ENCODE data around the gene PIGM. TPM values are rescaled to one million over a fixed set of nuclear protein-coding genes. Genes with fewer than 3 reads are reported as not detected.

PIGM gene
- total and polyA plus RNA-seq, 5 donors = 2.7 to 4.6 (median 4.2) TPM

DNA sequence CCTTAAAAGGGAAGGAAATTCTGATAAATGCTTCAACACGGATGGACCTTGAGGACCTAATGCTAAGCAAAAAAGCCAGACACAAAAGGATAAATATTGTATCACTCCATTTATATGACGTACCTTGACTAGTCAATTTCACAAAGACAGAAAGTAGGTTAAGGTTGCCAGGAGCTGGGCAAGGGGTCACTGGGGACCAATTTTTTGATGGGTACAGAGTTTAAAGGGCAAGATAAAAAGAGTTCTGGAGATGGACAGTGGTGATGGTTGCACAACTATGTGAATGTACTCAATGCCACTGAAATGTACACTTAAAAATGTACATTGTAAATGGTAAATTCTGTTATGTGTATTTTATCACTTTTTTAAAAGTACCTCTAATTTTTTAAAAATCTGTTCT lies 45.7 kb downstream of the PIGM start:
- no peak for ATAC-seq
- Histone ChIP-seq H3K27me3 (ENCODE audit: control insufficient read depth, insufficient read depth) (no peaks in the 10 kb centered on the region), H3K4me3 (ENCODE audit: low read length) (no peak overlapping the region), H3K4me1 (ENCODE audit: control insufficient read depth, insufficient read depth, low read length) (no peaks in the 10 kb centered on the region), H3K9me3 (ENCODE audit: control insufficient read depth, low read length) (no peaks in the 10 kb centered on the region), H3K27ac (ENCODE audit: low read length) (no peak overlapping the region)
- no peak for DNase-seq
- intact Hi-C loops (cut with DNase I) = no loop called here
- 75% methylated on average over 2 of the region's 2 CpGs for WGBS

DNA sequence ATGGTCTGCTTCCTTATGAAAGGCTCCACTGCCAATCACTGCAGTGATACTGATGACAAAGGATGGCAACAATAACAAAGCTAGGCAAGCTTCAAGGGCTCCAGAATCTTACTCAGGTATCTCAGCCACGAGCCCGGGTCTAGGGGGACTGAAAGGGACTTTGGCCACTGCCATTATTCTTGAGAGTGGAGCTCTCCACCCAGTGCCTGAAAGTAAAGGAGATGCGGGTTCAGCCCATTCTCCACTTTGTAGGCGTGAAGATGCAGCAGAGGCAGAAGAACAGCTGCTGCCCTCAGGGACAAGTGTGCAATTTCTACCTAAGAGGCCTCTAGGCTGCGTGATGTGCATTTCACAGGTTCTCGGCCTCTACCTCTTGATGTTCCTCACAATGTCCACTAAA lies 46.3 kb downstream of the PIGM start:
- Histone ChIP-seq H3K4me1 (ENCODE audit: control insufficient read depth, insufficient read depth, low read length) (no peaks in the 10 kb centered on the region), H3K27me3 (ENCODE audit: control insufficient read depth, insufficient read depth) (no peaks in the 10 kb centered on the region), H3K27ac (ENCODE audit: low read length) (no peak overlapping the region), H3K9me3 (ENCODE audit: control insufficient read depth, low read length) (no peaks in the 10 kb centered on the region), H3K4me3 (ENCODE audit: low read length) (no peak overlapping the region)
- ATAC-seq (no peak), DNase-seq (no peak)
- WGBS = 93% methylated on average over 6 of the region's 6 CpGs
- intact Hi-C loops (cut with DNase I) = no loop called here

DNA sequence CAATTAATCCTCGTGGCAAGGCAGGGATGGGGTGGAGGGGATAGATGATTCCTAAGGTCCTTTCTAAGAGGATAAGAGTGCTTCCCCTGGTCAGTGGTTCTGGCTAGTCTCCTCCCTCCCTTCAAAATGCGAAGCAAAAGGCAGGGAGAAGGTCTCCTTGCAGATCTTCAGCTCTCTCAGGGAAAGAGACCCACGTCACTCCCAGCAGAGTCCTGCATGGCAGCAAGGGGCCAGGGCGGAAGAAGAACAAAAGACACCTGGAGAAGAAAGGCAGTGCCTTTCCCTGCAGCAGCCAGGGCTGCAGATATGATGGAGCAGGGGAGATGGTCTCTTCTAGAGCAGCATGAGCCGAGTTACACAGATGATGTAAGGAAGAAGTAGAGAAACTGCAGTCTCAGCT lies 48.1 kb downstream of the PIGM start:
- intact Hi-C loops (cut with DNase I) = no loop called here
- Histone ChIP-seq H3K4me3 (ENCODE audit: low read length) (no peak overlapping the region), H3K9me3 (ENCODE audit: control insufficient read depth, low read length) (no peaks in the 10 kb centered on the region), H3K4me1 (ENCODE audit: control insufficient read depth, insufficient read depth, low read length) (no peaks in the 10 kb centered on the region), H3K27ac (ENCODE audit: low read length) (no peak overlapping the region), H3K27me3 (ENCODE audit: control insufficient read depth, insufficient read depth) (no peaks in the 10 kb centered on the region)
- WGBS = 61% methylated on average over 5 of the region's 5 CpGs
- no peak for DNase-seq
- no peak for ATAC-seq

- DNase-seq = no peak
- WGBS = 47% methylated on average over 6 of the region's 6 CpGs
- Histone ChIP-seq H3K27ac (ENCODE audit: low read length) (no peak overlapping the region), H3K4me1 (ENCODE audit: control insufficient read depth, insufficient read depth, low read length) (no peaks in the 10 kb centered on the region), H3K9me3 (ENCODE audit: control insufficient read depth, low read length) (no peaks in the 10 kb centered on the region), H3K4me3 (ENCODE audit: low read length) (no peak overlapping the region), H3K27me3 (ENCODE audit: control insufficient read depth, insufficient read depth) (no peaks in the 10 kb centered on the region)
- intact Hi-C loops (cut with DNase I) = no loop called here
- ATAC-seq = no peak
These were observed 49.5 kb downstream of the PIGM start for GRCh38 chr1:159982280-159982679.

DNA sequence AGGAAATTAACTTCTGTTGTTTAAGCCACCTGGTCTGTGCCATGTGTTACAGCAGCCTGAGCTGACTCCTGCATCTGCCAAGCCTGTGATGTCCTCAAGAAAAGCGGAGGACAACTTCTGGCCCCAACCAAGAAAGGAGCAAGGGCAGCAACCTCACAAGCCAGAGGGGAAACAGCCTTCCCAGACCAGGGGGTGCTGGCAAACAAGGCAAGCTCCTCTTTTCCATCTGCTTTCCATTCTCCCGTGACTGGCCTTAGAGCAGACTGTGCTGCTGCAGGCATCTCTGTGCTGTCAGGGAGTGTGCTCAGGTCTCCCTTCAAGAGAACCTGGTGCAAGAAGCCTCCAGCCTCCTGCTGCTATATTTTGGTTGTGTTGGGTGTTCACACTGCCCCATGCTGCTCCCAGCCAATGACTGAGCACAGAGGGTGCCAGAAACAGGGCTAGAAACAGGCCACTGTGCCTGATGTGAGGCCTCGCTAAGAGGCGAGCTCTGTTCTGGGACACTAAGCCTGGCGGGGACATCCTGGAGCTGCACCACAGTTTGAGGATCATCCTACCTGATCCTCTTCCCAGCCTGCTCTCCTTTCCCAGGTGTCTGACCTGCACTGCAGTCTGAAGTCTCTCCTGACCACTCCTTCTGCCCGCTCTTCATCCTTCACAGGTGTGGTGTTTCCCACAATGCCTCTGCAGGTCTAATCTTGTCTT lies 50.3 kb downstream of the PIGM start:
- Histone ChIP-seq H3K9me3 (ENCODE audit: control insufficient read depth, low read length) (no peaks in the 10 kb centered on the region), H3K27ac (ENCODE audit: low read length) (no peak overlapping the region), H3K4me1 (ENCODE audit: control insufficient read depth, insufficient read depth, low read length) (no peaks in the 10 kb centered on the region), H3K4me3 (ENCODE audit: low read length) (no peak overlapping the region), H3K27me3 (ENCODE audit: control insufficient read depth, insufficient read depth) (no peaks in the 10 kb centered on the region)
- intact Hi-C loops (cut with DNase I) = no loop called here
- ATAC-seq (no peak), DNase-seq (no peak)
- whole genome bisulfite sequencing = 94% methylated on average over 6 of the region's 6 CpGs

DNA sequence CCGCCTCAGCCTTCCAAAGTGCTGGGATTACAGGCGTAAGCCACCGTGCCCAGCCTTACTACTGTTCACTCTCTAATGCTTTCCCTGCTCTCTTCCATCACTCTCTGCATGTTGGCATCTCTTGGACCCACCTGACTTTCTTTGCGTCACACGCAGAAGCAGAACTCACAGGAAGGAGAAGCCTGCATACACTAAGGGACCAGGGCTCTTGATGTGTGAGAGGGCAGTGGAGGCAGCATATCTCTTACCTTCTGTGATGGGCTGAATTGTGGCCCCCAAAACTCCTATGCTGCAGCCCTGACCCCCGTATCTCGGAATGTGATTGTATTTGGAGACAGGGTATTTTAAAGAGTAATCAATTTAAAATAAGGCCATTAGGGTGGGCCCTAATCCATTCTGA lies 51.0 kb downstream of the PIGM start:
- H3K27ac ChIP-seq (ENCODE audit: low read length) = no peak overlapping the region
- H3K4me1 ChIP-seq (ENCODE audit: control insufficient read depth, insufficient read depth, low read length) = no peaks in the 10 kb centered on the region
- ATAC-seq (no peak), DNase-seq (no peak)
- intact Hi-C loops (cut with DNase I) = no loop called here
- 97% methylated on average over 7 of the region's 7 CpGs for WGBS
- H3K27me3 ChIP-seq (ENCODE audit: control insufficient read depth, insufficient read depth) = no peaks in the 10 kb centered on the region
- no peaks in the 10 kb centered on the region for H3K9me3 ChIP-seq (ENCODE audit: control insufficient read depth, low read length)
- H3K4me3 ChIP-seq (ENCODE audit: low read length) = no peak overlapping the region

- no peak for ATAC-seq
- no peaks in the 10 kb centered on the region for H3K27me3 ChIP-seq (ENCODE audit: control insufficient read depth, insufficient read depth)
- H3K27ac ChIP-seq (ENCODE audit: low read length) = no peak overlapping the region
- no peaks in the 10 kb centered on the region for H3K4me1 ChIP-seq (ENCODE audit: control insufficient read depth, insufficient read depth, low read length)
- 72% methylated on average over 6 of the region's 6 CpGs for WGBS
- H3K9me3 ChIP-seq (ENCODE audit: control insufficient read depth, low read length) = no peaks in the 10 kb centered on the region
- intact Hi-C loops (cut with DNase I) = no loop called here
- H3K4me3 ChIP-seq (ENCODE audit: low read length) = no peak overlapping the region
- DNase-seq = no peak
These were observed 51.7 kb downstream of the PIGM start for GRCh38 chr1:159980076-159980475.

- Histone ChIP-seq H3K27ac (ENCODE audit: low read length) (no peak overlapping the region), H3K4me3 (ENCODE audit: low read length) (no peak overlapping the region), H3K9me3 (ENCODE audit: control insufficient read depth, low read length) (no peaks in the 10 kb centered on the region), H3K4me1 (ENCODE audit: control insufficient read depth, insufficient read depth, low read length) (no peaks in the 10 kb centered on the region), H3K27me3 (ENCODE audit: control insufficient read depth, insufficient read depth) (no peaks in the 10 kb centered on the region)
- ATAC-seq = no peak
- WGBS = 86% methylated on average over 3 of the region's 3 CpGs
- intact Hi-C loops (cut with DNase I) = no loop called here
- DNase-seq = no peak
These were observed 52.5 kb downstream of the PIGM start for GRCh38 chr1:159979257-159979656.

- DNase-seq (no peak), ATAC-seq (no peak)
- no peaks in the 10 kb centered on the region for H3K4me1 ChIP-seq (ENCODE audit: control insufficient read depth, insufficient read depth, low read length)
- H3K27me3 ChIP-seq (ENCODE audit: control insufficient read depth, insufficient read depth) = no peaks in the 10 kb centered on the region
- 88% methylated on average over 2 of the region's 2 CpGs for WGBS
- no peak overlapping the region for H3K27ac ChIP-seq (ENCODE audit: low read length)
- H3K4me3 ChIP-seq (ENCODE audit: low read length) = no peak overlapping the region
- no peaks in the 10 kb centered on the region for H3K9me3 ChIP-seq (ENCODE audit: control insufficient read depth, low read length)
- intact Hi-C loops (cut with DNase I) = no loop called here
These were observed 53.7 kb downstream of the PIGM start for GRCh38 chr1:159978107-159978398.

GRCh38 chr1:159977364-159978106 lies 54.3 kb downstream of the PIGM start:
- DNase-seq (no peak), ATAC-seq (no peak)
- H3K27me3 ChIP-seq (ENCODE audit: control insufficient read depth, insufficient read depth) = no peaks in the 10 kb centered on the region
- intact Hi-C loops (cut with DNase I) = no loop called here
- no peaks in the 10 kb centered on the region for H3K4me1 ChIP-seq (ENCODE audit: control insufficient read depth, insufficient read depth, low read length)
- H3K4me3 ChIP-seq (ENCODE audit: low read length) = no peak overlapping the region
- 83% methylated on average over 6 of the region's 6 CpGs for WGBS
- no peaks in the 10 kb centered on the region for H3K9me3 ChIP-seq (ENCODE audit: control insufficient read depth, low read length)
- H3K27ac ChIP-seq (ENCODE audit: low read length) = no peak overlapping the region

Data from right cardiac atrium (tissue), 5 donors.